DLD1 (cell line): ENCODE measurements around the gene CDK13.

ENCODE experiments used
- in situ Hi-C: cut with HindIII; loops from 2 replicates; pipeline ENCODE4 v1.10.0; 2017; ENCODE audit warnings: low sequenced_read_pairs

The CDK13 gene

DNA sequence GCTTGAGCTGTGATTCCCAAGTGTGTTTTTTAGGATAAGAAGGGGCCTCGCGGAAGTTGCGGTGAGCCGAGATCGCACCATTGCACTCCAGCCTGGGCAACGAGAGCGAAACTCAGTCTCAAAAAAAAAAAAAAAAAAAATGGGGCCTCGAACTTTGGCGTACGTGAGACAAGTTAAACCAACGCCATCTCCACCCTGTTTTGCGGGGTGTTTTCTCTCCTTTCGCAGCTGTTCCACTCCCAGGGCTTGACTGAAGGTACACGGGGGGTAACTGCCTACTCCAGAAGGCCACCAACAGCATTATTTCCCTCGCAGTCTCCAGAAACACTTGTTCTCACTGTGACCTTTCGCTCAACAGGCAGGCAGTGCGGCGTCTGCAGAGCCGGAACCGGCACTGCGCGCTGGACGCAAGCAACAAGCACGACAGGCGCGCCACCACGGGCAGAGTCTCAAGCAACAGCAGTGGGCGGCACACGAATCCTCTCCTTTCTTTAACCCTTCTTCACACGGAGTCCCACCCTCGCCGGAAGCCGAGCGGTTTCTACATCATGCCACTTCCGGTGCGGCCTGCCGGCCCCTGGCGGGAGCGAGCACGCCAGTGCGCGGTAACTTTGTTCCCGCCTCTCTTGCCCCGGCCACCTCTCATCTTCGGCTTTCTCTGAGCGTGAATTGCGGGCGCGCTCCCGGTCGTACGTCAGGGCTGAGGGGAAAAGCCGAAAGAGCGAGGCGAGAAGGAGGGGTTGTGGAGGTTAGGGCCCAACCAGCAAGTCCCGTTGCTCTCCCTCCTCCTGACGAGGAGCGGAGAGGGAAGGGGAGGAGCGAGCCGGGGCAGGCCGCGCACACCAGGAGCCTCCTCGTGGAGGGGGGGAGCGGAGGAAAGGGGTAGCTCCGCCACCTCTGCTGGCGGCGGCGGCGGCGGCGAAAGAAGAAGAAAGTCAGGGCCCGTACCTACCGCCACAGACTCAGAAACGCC is 814 bp upstream of the CDK13 start:
- in situ Hi-C loops: no loop called here

DNA sequence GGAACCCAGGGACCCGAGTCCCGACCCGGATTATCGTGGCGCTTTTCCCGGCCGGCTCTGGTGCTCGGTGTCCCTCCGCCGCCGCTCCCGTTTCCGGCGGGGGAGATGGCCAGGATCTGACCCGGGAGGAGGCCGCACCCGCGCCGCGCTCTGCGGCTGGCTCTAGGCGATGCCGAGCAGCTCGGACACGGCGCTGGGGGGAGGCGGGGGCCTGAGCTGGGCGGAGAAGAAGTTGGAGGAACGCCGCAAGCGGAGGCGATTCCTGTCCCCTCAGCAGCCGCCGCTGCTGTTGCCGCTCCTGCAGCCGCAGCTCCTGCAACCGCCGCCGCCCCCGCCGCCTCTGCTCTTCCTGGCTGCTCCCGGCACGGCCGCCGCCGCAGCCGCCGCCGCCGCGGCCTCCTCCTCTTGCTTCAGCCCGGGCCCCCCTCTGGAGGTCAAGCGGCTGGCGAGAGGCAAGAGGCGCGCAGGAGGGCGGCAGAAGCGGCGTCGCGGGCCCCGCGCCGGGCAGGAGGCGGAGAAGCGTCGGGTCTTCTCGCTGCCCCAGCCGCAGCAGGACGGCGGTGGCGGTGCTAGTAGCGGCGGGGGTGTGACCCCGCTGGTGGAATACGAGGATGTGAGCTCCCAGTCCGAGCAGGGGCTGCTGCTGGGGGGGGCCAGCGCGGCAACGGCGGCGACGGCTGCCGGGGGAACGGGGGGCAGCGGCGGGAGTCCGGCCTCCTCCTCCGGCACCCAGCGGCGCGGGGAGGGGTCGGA is 593 bp downstream of the CDK13 start:
- in situ Hi-C loops: no loop called here

DNA sequence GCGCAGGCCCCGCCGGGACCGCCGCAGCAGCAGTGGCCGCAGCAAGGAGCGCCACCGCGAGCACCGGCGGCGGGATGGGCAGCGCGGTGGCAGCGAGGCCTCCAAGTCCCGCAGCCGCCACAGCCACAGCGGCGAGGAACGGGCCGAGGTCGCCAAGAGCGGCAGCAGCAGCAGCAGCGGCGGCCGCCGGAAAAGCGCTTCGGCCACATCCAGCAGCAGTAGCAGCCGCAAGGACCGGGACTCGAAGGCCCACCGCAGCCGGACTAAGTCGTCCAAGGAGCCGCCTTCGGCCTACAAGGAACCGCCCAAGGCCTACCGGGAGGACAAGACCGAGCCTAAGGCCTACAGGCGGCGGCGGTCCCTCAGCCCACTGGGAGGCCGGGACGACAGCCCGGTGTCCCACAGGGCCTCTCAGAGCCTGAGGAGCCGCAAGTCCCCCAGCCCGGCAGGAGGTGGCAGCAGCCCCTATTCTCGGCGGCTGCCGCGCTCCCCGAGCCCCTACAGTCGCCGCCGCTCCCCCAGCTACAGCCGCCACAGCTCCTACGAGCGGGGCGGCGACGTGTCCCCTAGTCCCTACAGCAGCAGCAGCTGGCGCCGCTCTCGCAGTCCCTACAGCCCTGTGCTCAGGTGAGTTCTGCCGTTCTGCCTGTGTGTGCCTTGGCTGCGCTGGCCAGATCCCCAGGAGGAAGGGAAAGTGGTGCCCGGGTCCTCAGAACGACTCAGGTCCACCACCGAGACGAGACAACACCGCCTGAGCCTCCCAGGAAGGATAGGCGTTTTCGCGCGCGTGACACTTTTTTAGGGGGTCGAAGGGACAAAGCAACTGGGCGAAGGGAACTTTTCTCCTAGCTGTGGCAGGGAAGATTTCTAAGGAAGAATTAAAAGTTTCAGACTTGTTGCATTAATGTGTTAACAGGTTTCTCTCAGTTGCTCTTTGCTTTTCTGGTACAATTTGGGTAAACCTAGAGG is 1.5 kb downstream of the CDK13 start:
- in situ Hi-C loops: no loop called here

DNA sequence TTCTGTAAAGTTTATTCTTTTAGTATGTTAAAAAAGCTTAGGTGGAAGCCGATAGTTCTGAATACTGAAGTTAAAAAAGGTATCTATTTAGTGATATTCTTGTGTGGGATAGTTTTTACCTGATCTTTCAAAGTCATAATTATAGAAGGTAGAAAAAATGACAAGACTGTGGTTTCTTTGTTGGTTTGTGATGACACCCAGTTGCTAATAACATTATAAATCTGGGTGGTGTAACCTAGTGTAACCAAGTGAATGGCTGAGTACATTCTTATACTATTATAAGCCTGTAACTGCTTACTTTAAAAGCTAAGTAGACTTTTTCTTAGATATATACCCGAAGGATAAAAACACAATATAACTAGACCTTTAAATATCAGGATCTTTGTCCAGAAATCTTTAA is 2.3 kb downstream of the CDK13 start:
- in situ Hi-C loops: no loop called here

DNA sequence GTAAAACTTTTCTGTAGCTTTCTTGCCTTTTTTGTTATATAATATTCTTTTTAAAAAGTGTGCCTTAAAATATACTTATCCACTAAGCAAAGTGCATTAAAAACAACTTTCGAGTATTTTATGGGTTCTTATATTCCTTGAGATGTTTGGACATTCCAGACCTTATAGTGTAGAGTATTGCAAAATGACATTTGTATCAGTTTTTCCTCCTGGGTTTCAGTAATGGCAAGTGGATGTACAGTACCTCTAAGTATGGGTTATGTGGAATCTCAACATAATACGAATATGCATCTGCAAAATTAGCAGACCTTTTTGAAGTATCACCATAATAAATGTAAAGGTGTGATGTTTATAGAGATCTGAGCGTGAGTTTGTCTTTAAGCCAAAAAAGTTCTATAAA is 2.7 kb downstream of the CDK13 start:
- in situ Hi-C loops: no loop called here

DNA sequence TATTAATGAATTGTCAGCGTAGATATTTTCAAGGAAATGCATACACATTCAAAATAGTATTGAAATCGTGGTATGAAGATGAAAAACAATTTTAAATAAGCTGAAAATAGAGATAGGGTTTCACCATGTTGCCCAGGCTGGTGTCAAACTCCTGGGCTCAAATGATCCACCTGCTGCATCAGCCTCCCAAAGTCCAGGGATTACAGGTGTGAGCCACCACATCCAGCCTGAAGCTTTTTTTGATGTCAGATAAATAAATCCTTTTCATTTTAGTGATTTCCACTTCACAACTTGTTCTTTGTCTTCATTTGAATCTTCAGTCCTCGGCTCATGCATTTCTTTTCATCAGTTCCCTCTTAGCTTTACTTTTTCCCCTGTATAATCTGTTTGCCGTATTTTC is 4.6 kb downstream of the CDK13 start:
- in situ Hi-C loops: no loop called here

DNA sequence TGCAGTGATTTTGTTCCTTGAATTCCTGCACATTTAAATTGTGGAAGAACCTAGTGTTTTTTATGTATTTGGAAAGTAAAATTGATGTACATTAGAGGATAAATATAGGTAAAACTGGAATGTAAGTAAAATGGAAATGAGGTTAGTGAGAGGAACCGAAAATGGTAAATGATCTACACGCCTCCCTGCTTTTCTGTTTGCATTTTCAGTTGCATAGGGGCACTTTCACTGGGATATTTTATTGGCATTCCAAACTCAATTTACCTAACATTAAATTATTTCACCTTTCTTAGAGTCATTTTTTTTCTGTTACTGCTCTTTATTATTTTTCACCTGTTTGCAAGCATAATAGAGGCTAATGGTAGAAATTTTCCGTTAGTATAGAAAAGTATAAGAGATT is 8.0 kb downstream of the CDK13 start:
- in situ Hi-C loops: no loop called here

DNA sequence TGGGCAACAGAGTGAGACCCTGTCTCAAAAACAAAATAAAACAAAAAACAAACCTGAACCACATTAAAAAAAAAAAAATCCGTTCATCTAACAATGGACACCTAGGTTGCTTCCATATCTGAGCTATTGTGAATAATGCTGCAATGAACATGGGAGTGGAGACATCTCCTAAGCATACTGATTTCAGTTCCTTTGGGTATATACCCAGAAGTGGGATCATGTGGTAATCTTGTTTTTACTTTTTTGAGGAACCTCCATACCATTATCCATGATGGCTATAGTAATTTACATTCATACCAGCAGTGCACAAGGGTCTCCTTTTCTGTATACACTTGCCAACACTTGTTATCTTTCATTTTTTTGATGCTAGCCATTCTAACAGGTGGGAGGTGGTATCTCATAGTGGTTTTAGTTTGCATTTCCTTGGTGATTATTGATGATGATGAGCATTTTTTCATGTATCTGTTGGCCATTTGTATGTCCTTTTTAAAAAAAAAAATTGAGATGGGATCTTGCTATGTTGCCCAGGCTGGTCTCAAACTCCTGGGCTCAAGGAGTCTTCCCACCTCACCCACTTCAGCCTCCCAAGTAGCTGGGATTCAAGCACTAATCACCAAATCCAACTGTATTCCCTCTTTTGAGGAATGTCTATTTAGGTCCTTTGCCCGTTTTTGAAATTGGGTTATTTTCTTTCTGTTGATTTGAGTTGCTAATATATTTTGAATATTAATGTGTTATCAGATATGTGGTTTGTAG is 17.5 kb downstream of the CDK13 start:
- in situ Hi-C loops: no loop called here

DNA sequence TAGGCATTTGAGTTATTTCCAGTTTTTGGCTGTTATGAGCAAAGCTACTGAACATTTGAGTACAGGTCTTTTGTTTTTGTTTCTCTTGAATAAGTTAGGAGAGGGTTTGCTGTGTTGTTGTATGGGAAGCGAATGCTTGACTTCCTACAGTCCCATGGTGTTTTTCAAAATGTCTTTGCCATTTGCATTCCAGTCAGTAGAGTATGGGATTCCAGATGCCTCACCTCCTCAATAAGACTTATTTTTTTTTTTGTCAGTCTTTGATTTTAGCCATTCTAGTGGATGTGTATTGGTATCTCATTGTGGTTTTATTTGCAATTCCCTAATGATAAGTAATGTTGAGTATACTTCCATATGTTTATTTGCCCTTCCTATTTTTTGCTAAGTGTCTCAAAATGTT is 19.4 kb downstream of the CDK13 start:
- in situ Hi-C loops: no loop called here

DNA sequence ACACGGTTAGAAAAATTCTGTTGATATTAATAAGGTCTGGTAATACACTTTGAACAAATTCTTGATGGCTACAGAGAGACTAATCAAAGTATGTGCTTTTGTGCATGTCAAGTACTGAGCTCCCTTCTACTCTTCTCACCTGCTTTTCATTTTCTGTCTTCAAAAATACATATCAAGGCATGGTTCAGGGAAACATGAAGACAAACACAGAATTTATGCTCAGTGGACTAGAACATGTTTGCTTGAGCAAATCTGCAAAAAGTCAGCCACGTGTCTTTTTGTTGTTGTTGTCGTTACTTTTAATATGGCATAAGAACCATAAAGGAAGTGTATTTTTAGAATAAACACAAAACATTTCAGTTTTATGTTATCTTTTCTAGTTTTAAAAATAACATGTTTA is 21.9 kb downstream of the CDK13 start:
- in situ Hi-C loops: no loop called here

DNA sequence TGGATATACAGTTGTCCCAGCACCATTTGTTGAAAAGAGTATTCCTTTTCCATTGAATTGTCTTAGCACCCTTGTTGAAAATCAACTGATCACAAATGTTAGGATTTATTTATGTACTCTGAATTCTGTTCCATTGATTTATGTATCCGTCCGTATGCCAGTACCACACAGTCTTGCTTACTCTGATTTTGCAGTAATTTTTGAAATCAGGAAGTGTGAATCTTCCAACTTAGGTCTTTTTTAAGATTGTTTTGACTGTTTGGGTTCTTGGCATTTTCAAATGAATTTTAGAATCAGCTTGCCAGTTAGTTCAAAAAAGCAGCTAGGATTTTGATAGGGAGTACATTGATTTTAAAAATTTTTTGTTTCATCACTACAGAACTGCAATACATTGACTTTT is 23.7 kb downstream of the CDK13 start:
- in situ Hi-C loops: no loop called here

DNA sequence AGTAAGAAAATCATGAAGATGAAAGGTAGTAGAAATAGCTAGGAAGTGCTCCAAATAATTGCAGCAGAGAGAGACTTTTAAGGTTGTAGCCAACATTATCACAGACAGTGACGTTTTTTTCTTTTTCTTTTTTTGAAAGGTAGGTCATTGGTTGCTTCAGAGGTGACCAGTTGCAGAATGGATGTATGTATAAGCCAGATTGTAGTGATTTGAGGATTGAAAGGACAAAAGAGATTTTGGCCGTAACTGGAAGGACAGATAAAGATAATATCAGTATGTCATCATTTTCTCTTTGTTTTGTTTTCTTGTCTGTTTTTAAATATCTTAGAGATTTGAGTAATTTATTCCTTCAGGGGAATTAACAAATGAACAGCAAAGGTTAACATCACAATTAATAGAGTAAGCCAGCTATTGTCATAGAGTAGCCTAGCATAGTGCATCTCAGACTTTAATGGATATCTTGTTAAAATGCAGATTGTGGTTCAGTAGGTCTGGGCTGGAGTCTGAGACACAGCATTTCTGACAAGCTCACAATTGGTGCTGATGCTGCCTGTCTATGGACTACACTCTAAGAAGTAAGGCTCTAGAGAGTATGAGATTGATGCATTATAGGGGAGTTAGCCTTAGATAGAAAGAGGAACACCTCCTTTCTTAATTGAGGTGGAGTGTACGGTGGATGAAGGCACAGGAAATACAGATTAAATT is 28.3 kb downstream of the CDK13 start:
- in situ Hi-C loops: no loop called here

DNA sequence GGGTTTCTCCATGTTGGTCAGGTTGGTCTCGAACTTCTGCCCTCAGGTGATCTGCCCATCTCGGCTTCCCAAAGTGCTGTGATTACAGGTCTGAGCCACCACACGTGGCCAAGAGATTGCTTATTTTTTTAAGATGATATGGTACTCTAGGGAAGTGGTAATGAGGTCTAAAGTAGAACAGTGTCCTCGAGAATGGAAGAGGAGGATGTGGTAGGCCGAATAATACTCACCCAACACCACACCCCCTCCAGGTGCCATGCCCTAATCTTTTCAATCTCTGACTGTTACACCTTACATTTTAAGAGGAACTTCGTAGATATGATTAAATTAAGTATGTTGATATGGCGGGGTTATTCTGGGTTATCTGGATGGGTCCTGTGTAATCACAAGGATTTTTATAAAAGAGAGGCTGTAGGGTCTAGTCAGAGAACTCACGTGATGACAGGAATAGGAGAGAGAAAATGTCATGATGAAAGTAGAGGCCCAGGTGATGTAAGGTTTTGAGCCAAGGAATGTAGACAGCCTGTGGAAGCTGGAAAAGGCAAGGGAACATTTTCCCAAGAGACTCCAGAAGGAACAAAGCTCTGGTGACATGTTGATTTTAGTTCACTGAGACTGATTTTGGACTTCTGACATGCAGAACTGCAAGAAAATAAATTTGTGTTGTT is 29.5 kb downstream of the CDK13 start:
- in situ Hi-C loops: no loop called here

DNA sequence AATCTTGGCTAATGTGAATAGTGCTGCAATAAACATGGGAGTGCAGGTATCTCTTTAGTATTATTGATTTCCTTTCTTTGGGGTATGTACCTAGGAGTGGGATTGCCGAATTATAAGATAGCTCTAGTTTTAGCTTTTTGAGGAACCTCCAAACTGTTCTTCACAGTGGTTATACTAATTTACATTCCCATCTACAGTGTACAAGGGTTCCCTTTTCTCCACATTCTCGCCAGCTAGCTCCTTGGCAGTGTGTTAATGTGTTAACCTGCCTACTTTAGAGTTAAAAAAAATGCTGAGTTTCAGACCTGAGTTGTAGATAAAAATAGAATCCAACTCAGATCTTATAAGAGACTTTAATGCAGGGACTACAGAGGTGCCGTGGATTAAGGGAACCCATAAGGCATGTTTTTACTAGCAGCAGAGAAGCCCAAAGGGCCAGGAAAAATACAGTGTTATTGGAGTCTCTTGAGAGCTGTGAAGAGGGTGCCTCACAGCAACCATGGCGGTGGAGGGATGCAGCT is 35.4 kb downstream of the CDK13 start:
- in situ Hi-C loops: no loop called here

DNA sequence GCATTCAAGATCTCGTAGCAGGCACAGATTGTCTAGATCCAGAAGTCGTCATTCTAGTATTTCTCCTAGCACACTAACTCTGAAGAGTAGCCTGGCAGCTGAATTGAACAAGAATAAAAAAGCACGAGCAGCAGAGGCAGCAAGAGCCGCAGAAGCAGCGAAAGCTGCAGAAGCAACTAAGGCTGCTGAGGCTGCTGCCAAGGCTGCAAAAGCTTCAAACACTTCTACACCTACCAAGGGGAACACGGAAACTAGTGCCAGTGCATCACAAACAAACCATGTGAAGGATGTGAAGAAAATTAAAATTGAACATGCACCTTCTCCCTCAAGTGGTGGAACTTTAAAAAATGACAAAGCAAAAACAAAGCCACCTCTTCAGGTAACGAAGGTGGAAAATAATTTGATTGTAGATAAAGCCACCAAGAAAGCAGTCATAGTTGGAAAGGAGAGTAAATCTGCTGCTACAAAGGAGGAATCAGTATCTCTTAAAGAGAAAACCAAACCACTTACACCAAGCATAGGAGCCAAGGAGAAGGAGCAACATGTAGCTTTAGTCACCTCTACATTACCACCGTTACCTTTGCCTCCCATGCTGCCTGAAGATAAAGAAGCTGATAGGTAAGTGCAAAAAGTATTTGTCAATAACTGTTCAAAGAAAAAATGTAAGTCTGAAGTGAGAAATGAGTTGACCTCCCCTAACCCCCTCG is 37.7 kb downstream of the CDK13 start:
- in situ Hi-C loops: no loop called here

DNA sequence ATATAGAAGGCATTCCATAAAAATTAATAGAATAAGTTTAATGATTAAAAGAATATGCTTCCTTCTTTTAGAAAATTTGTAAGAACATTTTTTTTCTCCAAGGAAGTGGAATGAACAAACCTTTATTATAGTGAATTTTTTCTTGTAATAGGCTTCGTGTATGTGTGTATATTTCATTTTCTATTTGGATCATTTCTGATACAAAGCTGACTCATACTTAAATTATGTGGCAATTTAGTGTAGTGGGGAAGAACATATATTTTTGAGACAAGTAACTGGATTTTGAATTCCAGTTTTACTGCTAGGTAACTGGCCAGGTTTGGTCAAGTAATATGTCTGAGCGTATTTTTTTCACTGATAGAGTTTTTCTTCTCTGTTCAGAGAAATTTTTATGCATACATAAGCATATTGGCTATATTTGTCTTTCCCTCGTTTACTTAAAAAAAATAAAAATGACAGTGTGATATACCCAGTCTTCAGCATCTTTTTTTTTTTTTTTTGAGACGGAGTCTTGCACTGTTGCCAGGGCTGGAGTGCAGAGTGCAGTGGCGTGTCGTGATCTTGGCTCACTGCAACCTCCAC is 50.8 kb downstream of the CDK13 start:
- in situ Hi-C loops: no loop called here

DNA sequence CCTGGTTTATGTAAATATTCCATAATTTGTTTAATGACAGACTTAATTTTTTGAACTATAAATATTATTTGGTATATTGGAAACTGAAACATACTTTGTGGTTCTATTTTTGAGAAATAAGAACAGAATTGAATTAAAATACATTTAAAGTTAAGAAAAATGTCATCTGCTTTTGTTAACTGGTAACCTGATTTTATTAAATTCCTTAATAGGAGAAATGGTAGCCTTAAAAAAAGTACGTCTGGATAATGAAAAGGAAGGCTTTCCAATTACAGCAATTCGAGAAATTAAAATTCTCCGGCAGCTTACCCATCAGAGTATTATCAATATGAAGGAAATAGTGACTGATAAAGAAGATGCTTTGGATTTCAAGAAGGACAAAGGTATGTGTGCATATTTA is 51.6 kb downstream of the CDK13 start:
- in situ Hi-C loops: no loop called here

DNA sequence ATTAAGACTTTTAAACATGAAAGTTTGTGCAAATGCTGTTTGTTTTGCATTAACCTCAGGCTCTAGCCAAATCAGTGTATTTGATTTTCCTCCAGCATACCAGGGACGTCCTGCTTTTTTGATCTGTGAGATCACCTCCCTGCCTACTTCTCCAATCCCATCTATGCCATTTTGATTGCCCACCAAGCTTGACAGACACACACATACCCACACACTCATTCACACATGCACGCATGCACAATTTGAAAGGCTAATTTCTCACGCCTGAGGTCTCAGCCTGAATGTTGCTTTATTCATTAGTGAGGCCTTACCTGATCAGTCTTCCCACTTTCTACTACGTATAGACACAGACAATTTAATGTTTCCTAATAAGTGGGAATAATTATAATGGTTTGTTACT is 53.5 kb downstream of the CDK13 start:
- in situ Hi-C loops: no loop called here
